NCI-H748 treated with DMSO at 0.1 percent for 48 hours (cell line): ENCODE results near the gene TAS2R41.
"Not testable (repeated sequence)": the region's sequence is repeated elsewhere in the genome, so short reads cannot be mapped to it uniquely, and the experiment has no call there.

Experiments used
- DNase-seq: peaks from one replicate; lab custom pipeline; 2025; lab: John Stamatoyannopoulos, UW

The TAS2R41 gene

DNA sequence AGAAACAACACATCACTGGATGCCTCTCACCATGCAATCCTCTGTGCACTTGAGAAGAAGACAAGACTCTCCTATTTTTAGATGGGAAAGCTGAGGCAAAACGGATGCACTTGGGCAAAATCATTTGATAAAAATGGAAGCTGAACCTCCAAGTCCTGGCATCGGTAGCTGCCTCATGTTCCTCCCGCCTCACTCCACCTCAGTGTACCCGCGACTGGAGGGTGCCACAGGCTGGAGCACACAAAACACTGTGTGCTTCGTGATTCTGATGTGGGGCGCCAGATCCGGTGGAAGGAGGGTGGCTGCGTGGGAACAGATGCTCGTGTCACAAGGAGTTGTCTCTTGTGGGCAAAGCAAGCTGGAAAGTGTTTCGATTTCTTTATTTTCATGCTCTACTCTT lies 41.3 kb downstream of the TAS2R41 start:
- DNase-seq = no peak

- DNase-seq = no peak
Measured at GRCh38 chr7:143519411-143520131, 41.9 kb downstream of the TAS2R41 start.

DNA sequence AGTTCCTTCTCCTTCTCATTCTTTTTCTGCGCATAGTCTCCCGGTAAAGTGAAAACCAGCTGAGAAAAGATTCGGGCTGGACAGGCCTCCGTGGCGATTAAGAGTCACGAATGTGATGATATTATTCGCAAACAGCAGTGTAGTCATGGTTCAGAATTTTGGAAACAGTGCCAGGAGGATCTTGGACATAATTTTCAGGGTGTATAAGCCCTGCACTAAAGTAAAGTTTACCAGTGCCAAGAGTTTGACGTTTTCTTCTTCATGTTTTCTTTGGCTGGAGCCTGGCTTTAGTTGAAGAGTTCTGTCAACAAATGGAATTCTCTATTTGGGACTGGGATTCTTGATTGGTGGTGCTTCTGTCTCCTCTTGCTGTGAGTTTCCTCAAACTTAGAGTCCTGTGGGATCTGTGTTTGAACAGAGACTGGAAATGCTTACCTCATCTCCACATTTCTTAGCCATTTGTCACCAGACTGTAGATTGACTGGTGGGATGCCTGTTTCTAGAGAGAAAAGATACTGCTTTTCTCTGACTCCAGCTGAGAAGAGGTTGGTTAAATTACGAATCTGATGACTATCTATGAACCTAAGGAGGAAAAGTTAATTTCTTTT lies 44.7 kb downstream of the TAS2R41 start:
- not testable (repeated sequence) for DNase-seq
